Stimulated activated CD8-positive, alpha-beta memory T cell treated with anti-CD3 and anti-CD28 coated beads, Interleukin-2, amount 100 ng/mL, for 48 hours (primary cell): ENCODE data around the gene STMND1.

Source experiments
- DNase-seq, 2 donors: peaks; one replicate each; pipeline ENCODE4 v3.0.0-alpha.2; 2020; ENCODE audit warnings: low read depth in 2 of 2

STMND1 gene

DNA sequence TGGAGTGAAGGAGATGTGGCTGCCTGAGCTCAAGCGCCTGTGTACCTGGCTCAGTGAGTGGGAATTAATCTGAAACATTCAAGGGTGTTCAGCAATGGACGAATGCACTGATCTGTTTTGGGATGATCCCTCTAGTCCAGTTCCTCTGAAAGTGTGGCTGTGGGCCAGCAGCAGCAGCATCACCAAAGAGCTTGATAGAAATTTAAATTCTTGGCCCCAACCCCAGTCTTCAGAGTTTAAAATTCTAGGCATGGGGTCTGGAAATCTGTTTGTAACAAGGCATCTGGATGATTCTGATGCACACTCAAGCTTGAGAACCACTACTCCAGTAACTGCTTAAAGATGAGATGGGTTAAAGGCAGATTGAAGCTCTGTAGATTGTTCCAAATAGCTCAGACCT lies 59.2 kb downstream of the STMND1 start:
- DNase-seq, result no peak

DNA sequence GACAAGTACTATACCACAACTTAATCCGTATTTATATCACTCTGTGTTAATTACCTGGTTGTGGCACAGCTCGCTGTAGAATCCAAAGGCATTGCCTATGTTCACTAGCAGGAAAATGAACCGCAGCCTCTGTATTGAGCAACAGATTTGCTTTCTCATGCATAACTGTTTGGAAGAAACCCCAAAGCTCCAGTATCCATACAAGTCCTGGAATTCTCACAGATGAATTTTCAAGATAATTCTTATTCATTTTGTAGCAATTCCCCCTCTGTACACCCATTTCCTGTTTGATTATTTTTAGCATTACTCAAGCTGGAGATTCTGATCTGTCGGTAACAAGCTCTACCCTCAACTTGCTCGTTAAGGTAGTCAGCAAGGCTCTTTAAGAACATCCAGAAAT lies 63.5 kb downstream of the STMND1 start:
- no peak for DNase-seq

DNA sequence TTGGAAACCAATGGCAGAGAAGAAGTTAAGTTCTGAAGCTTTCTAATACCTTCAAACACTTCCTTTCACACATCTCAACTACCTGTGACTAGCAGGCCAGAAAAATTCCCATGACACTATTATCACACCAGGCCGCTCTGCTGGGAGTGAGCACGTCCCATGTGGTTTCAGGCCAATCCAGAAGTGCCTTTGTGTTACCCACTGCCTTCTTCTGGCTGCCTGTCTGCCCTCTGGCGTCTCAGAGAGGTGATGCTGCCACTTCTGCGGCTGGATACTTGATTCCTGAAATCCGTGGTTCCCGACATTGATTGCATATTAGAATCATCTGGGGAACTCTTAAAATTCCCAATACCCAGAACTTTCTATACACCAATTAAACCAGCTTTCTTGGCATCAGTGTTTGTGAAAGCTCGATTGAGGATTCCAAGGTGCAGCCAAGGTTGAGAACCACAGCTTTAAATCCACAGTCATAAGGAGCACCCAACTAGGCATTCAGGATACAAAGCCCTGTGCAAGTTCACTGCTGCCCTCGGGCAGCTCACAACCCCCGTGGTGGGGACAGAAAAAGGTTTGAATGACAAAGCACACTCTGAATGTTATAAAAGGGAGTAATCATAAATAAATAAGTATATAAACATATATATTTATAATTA lies 65.6 kb downstream of the STMND1 start:
- DNase-seq, result no peak

DNA sequence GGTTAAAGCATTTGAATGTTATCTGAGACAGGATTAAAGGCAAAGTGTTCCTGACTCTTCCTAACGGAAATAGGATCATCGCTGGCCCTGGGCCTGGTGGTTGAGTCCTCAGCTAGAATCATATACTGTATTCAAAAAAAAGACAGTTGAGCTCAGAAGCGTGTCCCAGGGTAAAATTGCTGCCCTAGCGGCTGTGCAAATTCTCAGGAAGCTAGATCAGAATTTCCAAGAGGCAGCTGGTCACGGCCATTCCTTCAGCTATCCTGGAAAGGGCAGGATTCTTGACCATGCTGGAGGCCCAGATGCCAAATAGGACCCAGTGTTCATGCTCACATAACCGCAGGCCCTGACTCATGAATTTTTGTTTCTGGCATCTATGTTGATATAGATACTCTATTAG lies 67.4 kb downstream of the STMND1 start:
- no peak for DNase-seq

- no peak for DNase-seq
Measured at GRCh38 chr6:17169711-17170110, 67.9 kb downstream of the STMND1 start.

DNA sequence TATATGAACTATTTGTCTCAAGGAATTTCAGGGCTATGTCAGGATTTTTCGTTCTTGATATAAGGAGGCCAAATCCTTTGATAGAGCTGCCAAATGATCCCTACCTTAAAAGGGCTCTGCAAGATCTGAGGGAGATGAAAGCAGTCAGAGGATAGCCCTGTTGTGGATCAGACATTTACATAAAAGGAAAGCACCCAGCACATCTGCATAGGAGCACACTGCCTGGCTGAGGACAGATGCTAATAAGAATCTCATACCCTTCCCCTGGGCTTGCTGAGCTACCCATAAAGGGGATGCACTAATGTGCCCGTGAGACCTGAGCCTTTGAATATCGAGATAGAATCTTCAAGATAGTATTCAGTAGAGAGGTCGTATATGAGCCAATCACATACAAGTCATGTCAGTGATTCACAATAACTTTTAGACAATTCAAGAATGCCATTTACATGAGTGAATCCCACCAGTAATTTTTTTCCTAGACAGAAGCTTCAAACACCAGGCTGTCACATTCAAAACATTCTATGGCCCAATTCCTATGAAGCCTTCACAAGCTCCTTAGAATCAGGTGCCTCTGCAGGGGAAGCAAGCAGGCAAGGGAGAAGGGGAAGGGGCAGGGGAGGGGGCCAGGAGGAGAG lies 71.1 kb downstream of the STMND1 start:
- no peak for DNase-seq

GRCh38 chr6:17178326-17178725 lies 76.5 kb downstream of the STMND1 start:
- no peak for DNase-seq

DNA sequence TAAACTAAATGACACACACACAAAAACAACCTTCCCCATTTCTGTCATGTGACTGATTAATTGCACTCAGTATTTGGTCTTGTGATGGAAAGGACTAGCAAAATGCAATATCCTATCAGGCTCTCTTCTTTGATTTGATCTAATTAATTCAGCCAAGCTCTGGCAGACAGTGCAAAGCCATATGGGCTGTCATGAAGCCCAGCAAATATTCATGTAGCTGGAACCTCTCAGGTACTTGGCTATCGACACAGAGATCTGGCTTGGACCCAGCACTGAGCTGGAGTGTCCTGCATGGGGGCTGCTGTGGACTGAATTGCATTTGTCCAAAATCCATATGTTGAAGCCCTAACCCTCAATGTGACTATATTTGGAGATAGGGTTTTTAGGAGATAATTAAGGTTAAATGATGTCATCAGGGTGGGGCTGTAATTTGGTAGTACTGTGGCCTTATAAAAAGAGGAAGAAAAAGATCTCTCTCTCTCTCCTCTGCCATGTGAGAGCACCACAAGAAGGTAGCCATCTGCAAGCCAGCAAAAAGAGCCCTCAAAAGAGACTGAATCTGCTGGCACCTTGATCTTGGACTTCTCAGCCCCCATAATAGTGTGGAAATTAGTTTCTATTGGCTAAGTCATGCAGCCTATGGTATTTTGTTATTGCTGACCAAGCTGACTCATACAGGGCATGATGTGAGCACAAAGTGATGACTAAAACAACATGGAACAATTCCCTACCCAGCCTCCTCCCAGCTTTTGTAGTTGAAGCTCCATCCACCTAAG lies 77.1 kb downstream of the STMND1 start:
- DNase-seq, result no peak

DNA sequence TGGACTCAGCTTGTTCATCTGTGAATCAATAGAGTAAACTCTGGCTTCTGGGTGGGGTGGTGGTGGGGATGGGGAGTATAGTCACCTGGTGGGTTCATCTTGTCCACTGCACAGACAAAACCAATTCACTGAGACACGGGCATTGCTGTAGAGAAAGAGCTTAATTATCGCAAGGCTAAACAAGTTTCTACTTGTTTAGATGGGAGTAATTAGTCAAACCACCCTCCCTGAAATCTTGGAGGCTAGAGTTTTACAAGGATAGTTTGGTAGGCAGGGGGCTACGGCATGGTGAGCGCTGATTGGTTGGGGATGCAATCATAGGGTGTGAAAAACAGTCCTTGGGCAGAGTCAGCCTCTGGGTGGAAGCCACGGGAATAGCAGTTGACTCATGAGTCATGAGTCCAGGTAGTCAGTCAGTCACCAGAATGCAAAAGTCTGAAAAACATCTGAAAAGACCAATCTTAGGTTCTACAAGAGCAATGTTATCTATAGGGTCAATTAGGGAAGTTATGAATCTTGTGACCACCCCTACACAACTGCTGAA lies 77.8 kb downstream of the STMND1 start:
- no peak for DNase-seq
